ENCODE measurements around the gene BEST1. TPM values are rescaled to one million over a fixed set of nuclear protein-coding genes. Genes with fewer than 3 reads are reported as not detected.

The BEST1 gene
- 1.8 TPM for polyA plus RNA-seq (2013, experiment 1 of 2; ENCODE audit: insufficient read length)
- 1.2 TPM for polyA plus RNA-seq (2013, experiment 2 of 2; ENCODE audit: insufficient read length)

GRCh38 chr11:61950035-61950547 lies at the start of gene BEST1:
Gene BEST1, plus strand, starts transcription at chr11:61950351. Its CDS starts 1,456 bp downstream, at chr11:61951807.
- no peak for DNase-seq

DNA sequence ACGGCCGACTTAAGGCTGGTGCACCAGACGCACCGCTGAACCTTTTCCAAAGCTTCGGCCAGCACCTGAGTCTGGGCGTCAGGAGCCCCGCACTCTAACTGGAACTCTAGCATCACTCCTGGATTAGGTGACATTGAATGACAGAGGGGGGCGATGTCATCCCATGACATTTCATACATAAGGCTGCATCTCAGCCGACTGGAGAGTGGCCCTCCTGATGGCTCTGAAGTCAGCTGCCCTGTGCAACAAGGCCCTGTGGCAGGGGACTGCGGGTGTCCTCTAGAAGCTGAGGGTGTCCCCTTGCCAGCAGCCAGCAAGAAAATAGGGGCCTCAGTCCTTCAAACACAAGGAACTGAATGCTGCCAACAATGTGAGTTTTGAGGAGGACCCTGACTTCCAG lies 48.8 kb upstream of the BEST1 start:
- no peak for DNase-seq

GRCh38 chr11:61902313-61902712 lies 47.8 kb upstream of the BEST1 start:
- DNase-seq: no peak

DNA sequence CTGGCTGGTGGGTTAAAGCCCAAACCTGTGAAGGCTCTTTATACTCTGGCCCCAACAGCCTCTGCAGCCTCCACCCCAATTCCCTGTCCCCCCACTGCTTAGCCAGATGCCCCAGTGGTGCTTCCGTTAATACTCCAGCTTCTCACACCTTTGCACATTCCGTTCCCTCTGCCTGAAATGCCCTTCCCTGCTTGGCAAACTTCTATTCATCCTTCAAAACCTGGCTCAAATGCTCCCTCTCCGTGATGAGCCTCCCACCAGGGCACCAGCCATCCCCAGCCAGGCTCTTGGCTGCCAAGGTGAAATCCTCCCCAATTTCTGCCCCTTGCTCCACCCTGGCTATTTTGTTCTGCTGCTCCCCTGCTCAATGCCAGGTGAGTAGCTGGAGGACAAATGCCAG lies 46.3 kb upstream of the BEST1 start:
- DNase-seq: no peak

DNA sequence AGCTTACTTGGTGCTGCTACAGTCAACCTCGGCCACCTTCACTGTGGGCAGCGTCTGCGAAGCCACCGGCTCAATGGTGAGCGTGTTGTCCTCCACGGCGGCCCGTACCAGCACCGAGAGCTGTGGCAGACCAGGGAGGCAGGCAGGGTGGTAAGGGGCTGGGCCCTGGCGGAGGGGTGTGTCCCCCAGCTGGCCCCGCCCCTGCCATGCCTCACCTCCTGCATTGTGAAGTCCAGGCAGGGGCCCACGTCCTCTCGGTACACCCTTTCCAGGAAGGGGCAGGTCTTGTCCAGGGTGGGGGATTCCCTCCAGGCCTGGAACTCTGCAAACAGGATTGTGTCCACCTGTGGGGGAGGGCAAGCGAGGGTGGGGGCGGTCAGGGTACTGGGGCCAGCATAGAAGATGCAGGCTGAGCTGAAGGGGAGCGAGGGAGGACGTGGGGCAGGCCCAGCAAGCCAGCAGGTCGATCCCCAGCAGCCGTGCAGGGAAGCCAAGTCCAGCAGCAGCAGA lies 45.6 kb upstream of the BEST1 start:
- DNase-seq: no peak

DNA sequence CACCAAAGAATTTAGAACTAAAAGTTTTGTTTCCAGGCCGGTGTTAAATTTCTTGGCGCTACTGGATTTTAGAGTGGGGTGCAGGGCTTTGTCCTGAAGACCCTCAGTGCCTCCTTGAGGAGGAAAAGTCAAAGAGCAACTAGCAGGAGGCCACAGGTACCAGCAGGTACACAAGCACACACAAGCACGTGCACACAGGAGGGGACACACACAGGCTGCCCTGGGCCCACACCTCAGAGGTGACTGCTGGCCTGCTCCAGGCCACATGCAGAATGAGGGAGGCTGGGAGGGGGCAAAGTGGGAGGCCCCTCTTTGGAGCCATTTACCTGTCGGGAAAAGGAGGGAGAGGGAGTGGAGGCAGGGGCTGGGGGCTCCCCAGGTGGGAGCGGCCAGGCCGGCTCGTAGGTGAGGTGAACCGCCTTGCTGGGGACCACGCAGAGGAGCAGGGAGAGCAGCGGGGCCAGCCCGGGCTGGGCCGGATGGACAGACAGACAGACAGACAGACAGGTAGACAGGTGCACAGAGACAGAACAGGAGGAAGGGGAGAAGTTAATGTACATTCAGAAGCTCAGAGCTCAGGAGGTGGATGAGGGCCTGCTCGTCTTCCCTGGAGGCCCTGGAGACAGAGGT lies 45.0 kb upstream of the BEST1 start:
- DNase-seq: no peak

- no peak for DNase-seq
Measured at GRCh38 chr11:61905801-61906521, 44.2 kb upstream of the BEST1 start.

GRCh38 chr11:61906522-61906909 lies 43.6 kb upstream of the BEST1 start:
- no peak for DNase-seq

DNA sequence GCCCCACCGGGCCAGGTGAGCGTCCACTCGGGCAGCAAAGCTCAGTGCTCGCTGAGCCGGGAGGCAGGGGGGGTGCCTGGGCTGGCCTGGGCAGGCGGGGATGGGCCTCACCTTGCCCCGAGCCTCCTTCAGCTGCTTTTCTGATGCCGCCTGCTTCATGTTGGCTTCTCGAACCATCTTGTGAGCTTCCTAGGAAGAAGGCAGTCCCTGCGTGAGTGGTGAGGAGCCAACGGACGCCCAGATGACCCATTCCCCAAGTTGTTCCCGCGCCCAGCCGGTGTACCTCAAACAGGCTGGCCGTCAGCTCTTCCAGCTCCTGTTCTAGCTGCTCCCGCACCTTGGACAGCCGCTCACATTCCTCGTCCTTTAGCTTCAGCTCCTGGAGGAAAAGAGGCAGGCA lies 42.9 kb upstream of the BEST1 start:
- DNase-seq: no peak

GRCh38 chr11:61907871-61908729 lies 42.1 kb upstream of the BEST1 start:
- no peak for DNase-seq

DNA sequence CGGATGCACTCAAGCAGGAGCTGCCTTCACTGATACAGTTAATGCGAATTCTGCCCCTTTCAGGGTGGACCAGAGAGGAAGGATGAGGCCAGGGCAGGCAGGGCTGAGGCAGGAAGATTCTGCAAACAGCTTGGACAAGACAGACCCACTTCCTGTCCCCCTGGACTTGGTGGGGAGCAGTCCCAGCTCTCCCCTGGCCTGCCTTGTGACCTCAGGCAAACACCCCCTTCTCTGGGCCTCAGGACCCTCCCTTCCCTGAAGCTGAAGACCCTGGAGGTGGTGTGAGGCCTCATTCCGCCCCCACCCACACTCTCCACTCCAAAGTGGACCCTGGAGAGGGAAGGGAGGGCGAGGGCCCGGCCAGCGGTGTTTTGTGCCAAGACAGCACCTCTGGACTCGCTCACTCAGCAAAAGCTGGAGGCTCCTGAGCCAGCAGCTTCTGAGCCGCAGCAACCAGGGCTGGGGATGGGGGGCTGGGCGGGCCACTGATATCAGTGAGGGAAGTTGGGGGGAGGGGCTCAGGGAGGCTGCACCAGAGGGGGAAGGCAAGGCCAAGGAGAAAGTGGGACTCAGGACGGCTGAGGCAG lies 41.3 kb upstream of the BEST1 start:
- DNase-seq: no peak

DNA sequence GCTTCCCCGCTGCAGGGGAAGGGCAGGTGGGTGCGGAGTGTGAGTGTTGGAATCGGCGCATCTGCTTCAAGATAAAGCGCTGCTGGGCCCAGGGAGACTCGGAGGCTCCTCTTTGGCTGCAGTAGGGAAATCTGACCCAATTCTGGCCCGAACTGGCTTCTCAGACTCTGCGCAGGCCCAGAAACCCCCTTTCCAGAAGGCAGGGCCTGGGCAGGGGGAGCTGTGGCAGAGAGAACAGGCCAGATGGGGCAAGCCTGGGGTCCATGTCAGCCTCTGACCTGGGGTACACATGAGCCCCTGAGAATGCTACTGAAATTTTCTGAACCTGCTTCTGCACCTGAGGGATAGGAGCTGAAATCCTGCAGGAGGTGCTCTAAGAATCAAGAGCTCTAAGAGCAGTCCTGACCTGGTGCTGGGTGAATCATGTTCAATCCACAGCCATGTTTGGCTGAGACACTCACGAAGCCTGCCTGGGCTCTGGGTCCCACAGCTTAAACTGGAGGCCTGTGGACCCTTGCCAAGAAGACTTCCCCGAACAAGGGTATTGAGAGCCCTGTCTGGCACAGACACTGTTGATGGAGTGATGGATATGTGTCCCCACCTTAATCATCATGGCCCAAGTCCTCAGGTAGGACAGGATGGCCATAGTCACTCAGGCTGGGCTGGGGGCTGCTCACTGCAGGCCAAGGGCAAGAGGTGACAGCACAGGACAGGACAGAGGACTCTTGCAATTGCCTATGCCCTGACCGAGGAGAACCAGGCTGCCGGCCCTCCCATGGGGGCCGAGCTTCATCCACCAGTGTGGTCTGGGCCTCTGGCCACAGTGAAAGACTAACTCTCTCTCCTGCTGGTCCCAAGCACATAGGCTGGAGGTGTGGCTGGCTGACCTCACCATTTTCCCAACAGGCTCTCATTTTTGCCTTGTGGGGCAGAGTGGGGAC lies 39.7 kb upstream of the BEST1 start:
- no peak for DNase-seq

DNA sequence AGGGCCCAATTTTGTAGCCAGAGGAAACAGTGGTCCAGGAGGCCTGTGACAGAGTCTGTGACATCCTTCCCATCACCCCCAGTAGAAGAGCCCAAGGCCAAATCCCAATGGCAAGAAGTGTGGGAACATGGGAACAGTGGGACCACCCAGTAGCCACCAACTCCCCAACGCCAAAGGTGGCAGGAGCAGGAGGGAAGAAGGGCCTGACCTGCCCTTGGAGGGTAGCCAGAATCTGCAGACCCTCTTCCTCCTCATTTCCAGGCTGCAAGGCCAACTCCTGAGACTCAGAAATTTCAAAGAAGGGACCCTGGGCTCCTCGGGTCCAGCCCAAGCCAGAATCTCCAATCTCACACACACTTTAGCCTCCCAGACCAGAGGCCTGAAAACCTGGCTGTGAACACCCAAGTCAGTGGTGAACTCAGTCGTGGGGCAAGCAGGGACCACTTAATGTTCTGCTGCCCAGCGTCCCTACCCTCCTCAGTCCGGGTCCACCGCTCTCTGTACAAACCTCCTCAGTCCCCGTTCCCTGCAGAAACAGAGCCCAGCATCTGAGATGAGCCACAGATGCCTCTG lies 38.9 kb upstream of the BEST1 start:
- DNase-seq: no peak

DNA sequence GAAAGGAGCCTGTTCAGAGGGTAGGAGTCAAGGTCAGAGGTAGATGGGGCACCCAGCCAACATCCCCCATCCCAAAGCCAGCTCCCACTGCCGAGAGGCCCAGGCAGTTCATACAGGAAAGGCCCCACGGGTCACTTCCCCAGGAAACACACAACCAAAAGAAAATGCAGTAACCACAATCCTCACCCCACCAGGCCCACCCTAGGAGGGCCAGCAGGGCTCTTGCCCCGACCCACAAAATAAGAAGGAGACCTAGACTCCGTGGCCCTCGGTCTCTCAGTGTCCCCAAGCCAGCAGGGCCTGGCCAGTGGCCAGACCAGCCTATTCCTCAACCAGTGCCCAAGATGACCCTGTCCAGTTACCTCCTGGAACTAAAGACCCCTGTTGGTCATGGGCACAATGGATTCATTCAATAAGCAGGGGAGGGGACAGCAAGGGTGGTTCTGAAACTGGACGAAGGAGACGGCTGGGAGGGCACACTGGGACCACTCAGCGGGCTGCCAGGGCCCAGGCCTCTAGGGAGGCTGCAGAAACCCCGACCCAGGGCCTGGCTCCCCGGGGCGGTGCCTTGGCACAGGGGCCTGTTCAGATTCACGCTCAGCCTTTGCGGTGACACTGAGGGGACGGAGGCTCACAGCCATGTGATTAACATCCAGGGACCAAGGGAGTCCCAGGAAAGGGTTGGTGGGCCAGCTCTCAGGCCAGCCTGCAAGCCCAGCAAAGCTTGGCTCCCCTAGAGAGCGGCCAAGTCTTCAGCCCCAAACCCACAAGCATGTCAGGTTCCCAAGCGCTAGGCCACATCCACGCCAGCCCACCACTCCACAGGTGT lies 38.2 kb upstream of the BEST1 start:
- DNase-seq: no peak

GRCh38 chr11:61912530-61912898 lies 37.6 kb upstream of the BEST1 start:
- no peak for DNase-seq

DNA sequence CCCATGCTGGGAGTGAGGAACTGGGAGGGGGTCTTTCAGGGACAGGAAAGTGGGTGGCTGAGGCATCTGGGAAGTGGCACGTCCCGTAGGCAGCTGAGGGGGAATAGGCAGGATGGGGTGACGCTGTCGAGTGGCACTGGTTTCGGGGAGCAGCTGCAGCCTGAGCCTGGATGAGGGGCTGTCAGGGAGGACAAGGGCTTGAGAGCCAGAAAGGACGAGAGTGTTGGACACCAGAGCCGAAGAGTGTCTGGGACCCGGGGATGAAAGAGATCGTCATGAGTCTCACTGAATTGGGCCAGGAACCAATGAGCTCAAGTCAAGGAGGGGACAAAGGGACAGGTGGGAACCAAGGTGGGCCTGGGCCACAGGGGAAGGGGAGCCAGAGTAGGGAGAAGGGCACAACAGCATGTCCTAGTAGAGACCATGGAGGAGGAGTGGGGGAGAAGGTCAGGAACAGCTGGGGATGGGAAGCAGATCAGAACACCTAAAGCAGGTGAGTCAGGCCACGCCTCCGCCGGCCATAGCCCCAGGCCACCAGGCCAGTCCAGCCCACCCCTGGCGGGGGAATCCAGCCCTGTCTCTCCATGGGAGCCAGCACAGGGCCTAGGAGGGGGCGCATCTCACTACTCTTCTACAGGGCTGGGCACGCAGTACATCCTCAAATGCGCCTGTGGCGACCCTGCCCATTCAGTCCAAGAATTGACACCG lies 37.0 kb upstream of the BEST1 start:
- DNase-seq: no peak

- DNase-seq: no peak
Measured at GRCh38 chr11:61913699-61914395, 36.3 kb upstream of the BEST1 start.

DNA sequence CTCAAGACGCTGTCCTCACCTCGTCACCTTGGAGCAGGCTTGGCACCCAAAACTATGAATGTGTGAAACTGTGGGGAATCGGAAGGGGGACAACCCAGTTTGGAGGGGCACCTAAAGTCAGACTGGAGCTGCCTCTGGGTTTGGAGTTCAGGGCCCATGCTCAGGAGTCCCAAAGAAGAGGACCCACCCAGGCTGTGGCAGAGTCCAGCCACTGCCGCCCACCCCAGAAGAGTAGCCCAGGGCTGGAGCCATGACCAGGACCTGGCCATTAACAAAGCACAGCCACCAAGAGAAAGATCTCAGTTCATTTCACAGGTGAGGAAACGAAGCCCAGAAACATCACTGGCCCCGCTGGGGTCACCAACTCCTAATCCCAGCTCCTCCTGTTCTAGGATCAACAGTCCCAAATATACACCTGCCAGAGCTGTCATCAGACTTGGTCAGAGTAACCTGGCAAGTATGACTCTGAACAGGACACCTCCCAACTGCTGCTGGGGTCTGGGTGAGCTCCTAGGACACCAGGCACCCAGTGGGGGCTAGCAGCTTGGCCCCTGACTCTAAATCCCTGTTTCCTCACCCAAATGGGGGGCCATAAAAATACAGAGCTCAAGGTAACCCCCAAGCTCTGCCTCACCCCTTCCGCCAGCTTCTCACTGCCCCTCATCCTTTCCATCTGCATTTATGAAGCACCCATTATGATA lies 35.5 kb upstream of the BEST1 start:
- no peak for DNase-seq

All from fibroblast of skin of back (primary cell).